C4-2B (cell line): ENCODE results near the gene NDUFB10.
A peak's percentile ranks its signal among the peaks of the same experiment; 100 is the strongest.

Experiments used
- H3K27ac ChIP-seq: fragments of 450-650 bp; 2 replicates; pipeline ENCODE4 v1.5.1; 2017
- ZFX ChIP-seq: fragments of 450-650 bp; IDR thresholded peaks from 2 replicates; pipeline ENCODE4 v1.6.1; 2017
- TF ChIP-seq, protein P1 (sequence below): fragments of 450-650 bp; conservative IDR thresholded peaks from 2 replicates; pipeline ENCODE4 v1.5.1; 2017; ENCODE audit warnings: mild to moderate bottlenecking

The NDUFB10 gene

DNA sequence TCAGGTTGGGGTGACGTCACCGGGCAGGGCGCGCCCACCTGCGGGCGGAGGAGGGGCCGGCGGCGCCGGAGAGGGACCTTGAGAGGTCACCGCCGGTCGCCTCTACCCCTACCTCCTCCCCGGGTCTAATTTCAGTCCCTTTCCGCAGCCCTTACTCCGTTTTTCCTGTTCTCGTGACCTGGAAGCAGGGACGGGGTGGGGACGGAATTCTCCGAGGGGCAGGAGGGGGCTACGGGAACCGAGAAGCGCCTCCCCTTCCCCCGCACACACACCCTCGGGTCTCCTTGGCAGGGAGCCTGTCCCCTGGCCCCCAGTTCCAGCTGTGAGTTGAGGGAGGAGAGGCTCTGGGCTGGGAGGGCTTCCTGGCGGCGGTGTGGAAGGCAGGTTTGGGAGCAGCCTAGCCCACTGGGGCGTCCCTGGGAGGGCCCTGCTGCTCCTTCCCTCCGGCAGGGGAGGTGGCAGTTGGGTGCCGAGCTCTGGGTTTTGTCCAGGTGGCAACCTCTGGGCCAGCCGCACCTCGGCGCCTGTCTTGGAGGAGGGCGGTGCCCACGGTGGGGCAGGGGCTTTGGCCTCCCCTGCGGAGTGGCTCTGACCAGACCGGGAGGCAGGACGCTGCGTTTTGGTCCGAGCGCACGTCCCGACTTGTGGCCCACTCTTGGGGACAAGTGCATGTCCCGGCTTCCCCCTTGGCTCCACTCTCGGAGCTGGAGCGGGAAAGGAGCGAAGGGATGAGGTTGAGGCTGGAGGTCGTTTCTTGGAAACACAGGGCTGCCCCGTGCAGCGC, 31.2 kb downstream of the NDUFB10 start:
- TF ChIP-seq, protein P1, sequence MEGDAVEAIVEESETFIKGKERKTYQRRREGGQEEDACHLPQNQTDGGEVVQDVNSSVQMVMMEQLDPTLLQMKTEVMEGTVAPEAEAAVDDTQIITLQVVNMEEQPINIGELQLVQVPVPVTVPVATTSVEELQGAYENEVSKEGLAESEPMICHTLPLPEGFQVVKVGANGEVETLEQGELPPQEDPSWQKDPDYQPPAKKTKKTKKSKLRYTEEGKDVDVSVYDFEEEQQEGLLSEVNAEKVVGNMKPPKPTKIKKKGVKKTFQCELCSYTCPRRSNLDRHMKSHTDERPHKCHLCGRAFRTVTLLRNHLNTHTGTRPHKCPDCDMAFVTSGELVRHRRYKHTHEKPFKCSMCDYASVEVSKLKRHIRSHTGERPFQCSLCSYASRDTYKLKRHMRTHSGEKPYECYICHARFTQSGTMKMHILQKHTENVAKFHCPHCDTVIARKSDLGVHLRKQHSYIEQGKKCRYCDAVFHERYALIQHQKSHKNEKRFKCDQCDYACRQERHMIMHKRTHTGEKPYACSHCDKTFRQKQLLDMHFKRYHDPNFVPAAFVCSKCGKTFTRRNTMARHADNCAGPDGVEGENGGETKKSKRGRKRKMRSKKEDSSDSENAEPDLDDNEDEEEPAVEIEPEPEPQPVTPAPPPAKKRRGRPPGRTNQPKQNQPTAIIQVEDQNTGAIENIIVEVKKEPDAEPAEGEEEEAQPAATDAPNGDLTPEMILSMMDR, result no peak
- TF ChIP-seq ZFX, result no peak
- H3K27ac ChIP-seq, result peak overlapping the region; percentile 11; the same call in 1 of the 2 replicates

DNA sequence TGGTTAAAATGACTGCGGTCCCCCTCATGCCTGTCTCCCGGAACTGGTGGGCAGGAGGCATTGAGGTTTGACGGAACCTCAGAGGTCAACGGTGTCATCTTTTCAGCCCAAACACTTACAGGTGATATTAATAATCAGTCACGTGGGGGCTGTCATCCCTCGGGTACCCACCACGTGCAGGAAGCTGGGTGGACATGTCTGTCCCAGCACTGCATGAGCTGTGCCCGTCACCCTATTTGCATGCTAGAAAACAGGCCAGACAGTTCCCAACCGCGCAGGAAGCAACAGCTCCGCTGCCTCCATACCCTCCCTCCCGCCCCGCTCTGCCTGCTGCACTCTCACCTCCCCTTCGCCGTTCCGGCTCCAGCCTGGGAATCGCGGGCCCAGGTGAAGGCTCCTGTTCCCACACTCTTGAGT, 31.8 kb downstream of the NDUFB10 start:
- TF ChIP-seq, protein P1, result no peak
- no peak for TF ChIP-seq ZFX
- no peak overlapping the region for H3K27ac ChIP-seq

DNA sequence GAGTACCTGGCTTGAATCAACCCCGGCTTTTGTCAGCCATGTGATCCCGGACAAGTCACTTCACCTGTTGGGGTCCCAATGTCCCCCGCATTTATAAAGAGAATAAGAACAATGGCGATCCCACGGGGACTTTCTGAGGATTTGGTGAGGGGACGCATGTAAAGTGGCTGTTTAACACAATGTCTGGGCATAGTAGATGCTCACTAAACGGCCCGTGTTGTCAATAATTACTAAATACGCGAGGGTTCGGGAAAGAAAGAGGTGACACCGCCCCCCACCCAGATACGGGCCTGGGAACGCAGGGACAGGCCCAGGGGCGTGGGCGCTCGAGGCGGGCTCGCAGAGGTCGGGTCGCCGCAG, 32.2 kb downstream of the NDUFB10 start:
- H3K27ac ChIP-seq, result no peak overlapping the region
- TF ChIP-seq, protein P1, result no peak
- no peak for TF ChIP-seq ZFX

DNA sequence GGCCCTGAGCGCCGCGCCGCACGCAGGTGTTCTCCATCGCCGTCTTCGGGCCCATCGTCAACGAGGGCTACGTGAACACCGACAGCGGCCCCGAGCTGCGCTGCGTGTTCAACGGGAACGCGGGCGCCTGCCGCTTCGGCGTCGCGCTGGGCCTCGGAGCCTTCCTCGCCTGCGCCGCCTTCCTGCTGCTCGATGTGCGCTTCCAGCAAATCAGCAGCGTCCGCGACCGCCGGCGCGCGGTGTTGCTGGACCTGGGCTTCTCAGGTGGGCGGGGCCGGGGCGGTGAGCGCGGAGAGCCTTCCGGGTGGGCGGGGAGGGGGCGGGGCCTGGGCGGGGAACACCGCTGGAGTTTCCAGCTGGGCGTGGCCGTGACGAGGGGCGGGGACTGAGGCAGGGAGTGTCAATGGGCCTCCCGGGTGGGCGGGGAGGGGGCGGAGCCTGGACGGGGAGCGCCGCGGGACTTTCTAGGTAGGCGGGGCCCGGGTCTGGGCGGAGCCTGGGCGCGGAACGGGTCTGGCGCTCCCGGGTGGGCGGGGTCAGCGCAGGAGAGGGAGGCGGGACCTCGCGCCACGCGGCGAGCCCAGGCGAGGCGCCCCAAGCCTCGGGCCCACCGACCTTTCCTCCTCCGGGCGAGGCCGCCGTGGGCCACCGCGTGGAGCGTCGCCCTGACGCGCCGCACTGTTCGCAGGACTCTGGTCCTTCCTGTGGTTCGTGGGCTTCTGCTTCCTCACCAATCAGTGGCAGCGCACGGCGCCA, 32.8 kb downstream of the NDUFB10 start:
- no peak for TF ChIP-seq ZFX
- TF ChIP-seq, protein P1, result no peak
- peak overlapping the region; percentile 0; the same call in 1 of the 2 replicates for H3K27ac ChIP-seq

DNA sequence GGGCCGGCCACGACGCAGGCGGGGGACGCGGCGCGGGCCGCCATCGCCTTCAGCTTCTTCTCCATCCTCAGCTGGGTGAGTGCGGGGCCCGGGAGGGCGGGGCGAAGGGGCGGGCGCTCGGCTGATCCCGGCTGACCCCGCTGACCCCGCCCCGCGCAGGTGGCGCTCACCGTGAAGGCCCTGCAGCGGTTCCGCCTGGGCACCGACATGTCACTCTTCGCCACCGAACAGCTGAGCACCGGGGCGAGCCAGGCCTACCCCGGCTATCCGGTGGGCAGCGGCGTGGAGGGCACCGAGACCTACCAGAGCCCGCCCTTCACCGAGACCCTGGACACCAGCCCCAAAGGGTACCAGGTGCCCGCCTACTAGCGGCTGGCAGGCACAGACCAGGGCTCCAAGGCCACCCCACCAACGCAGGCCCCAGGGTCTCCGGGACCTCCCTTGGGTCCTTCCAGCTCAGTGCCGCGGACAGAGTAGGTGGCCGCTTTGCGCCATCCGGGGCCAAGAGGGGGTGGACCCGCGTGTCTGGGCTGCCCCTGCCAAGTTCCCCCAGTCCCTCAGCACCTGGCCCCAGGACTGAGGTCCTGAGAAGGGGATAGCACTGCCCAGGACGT, 33.5 kb downstream of the NDUFB10 start:
- H3K27ac ChIP-seq, result peak overlapping the region; percentile 0; the same call in 1 of the 2 replicates
- TF ChIP-seq ZFX, result no peak
- TF ChIP-seq, protein P1, result no peak

DNA sequence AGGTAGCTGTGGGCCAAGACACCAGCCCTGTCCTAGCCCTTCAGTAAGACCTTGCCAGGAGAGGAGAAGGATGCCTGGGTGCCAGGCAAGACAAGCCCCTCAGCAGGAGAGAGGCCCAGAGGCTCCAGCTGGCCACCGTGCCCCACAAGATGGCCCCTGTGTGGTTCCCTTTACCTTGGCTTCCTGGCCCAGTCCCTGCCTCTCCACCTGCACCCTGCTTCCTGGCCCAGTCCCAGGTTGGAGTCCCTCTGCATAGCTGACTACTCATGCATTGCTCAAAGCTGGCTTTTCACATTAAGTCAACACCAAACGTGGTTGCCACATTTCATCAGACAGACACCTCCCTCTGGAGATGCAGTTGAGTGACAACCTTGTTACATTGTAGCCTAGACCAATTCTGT, 34.4 kb downstream of the NDUFB10 start:
- H3K27ac ChIP-seq, result peak overlapping the region; percentile 0; the same call in 1 of the 2 replicates
- TF ChIP-seq ZFX, result no peak

DNA sequence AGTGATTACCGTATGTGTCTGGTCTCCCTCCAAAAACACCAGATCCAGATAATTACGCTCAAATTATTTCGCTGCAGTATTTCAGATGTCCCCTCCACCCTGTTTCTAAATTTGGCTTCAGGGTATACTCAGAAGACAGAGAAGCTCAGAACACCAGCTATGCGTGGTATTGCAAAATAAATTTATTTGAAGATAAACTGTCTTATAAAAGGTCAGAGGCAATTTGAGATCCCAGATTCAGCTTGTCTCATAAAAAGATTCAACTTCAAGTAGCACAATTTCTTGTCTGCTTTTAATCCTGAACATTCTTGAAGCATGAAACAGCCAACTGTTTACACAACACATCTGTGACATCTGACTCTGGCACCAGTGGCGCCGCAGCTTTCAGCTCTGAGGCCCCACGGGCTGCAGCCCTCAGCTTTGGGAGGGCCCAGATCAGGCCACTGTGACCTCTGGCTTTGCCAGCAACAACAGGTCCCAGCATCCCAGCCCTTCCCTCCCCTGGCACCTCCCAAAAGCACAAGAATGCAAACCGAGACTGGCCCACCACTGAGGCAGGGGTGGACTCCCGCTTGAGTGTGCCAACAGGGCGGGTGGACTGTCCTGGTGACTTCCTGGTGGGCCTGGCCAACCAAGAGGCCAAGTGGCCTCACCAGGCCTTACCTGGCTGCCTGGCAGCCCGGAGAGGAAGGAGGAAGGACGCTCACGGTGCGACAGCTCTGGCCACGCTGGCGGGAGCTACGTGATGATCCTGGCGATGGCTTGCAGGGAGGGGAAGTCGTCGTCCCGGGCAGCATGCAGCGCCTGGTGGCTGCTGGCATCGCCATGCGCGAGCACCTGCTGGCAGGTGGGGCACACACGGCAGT, 38.4 kb downstream of the NDUFB10 start:
- H3K27ac ChIP-seq, result no peak overlapping the region
- no peak for TF ChIP-seq ZFX
- TF ChIP-seq, protein P1, result no peak
